GM18907 (cell line): Measurements from ENCODE around the gene SIPA1L3.

Experiments used
- ATAC-seq: cut with Tn5 transposase; IDR thresholded peaks from one replicate; pipeline ENCODE4 v1.9.1; 2021; ENCODE audit warnings: mild to moderate bottlenecking, moderate library complexity; ENCODE audit not compliant: unreplicated experiment

The SIPA1L3 gene

GRCh38 chr19:38250821-38251563, 344.0 kb downstream of the SIPA1L3 start:
- no peak for ATAC-seq

GRCh38 chr19:38251564-38252051, 344.6 kb downstream of the SIPA1L3 start:
- no peak for ATAC-seq

- ATAC-seq = no peak
These were observed 345.4 kb downstream of the SIPA1L3 start for GRCh38 chr19:38252385-38252784.

GRCh38 chr19:38252941-38253691, 346.1 kb downstream of the SIPA1L3 start:
- no peak for ATAC-seq

- ATAC-seq = no peak
These were observed 346.8 kb downstream of the SIPA1L3 start for GRCh38 chr19:38253788-38254187.

GRCh38 chr19:38255383-38256014, 348.5 kb downstream of the SIPA1L3 start:
- no peak for ATAC-seq
